ENCODE results near the gene ARID1B.

The ARID1B gene

GRCh38 chr6:157151989-157152388, 374.8 kb downstream of the ARID1B start:
- CTCF ChIA-PET, result interaction anchor here (0.6 to 0.9 kb wide), 4 partner anchors 12 to 46 kb away, joined by 3 to 5 read pairs (median 3); no protein-coding TSS in a partner anchor
- H3K9me3 ChIP-seq (ENCODE audit: control insufficient read depth, insufficient read depth, low read depth, low read length), result no peaks in the 10 kb centered on the region
- H3K27ac ChIP-seq (ENCODE audit: extremely low read depth, low read depth, low read length), result no peak overlapping the region
- TF ChIP-seq ZNF768 (tag by site-specific recombination; IDR thresholded peaks at IDR 0.05) (no peak), ZNF621 (tag by site-specific recombination; IDR thresholded peaks at IDR 0.05) (no peak), ZNF404 (tag by site-specific recombination; IDR thresholded peaks at IDR 0.05) (no peak), ZNF624 (tag by site-specific recombination; IDR thresholded peaks at IDR 0.05) (no peak)
- H3K4me3 ChIP-seq (ENCODE audit: low read depth, low read length), result no peak overlapping the region
- H3K4me1 ChIP-seq (ENCODE audit: control insufficient read depth, insufficient read depth, low read length), result no peaks in the 10 kb centered on the region; the same call in 1 of the 2 replicates
- H3K36me3 ChIP-seq (ENCODE audit: control insufficient read depth in 2 of 2, insufficient read depth in 1 of 2, low read length in 2 of 2), result peaks cover 0 to 31% of the 10 kb centered on the region in 2 experiments; a peak in 1 of 3 replicates
- POLR2A ChIA-PET, result no interaction called here

- H3K4me3 ChIP-seq (ENCODE audit: low read depth, low read length), result no peak overlapping the region
- no peak overlapping the region for H3K27ac ChIP-seq (ENCODE audit: extremely low read depth, low read depth, low read length)
- TF ChIP-seq ZNF658 (tag by site-specific recombination; IDR thresholded peaks at IDR 0.05) (no peak), INSM2 (tag by site-specific recombination; IDR thresholded peaks at IDR 0.05) (no peak), ZNF426 (tag by site-specific recombination; IDR thresholded peaks at IDR 0.05) (no peak), ZFHX2 (tag by site-specific recombination; conservative IDR thresholded peaks at IDR 0.05) (no peak)
- H3K4me1 ChIP-seq (ENCODE audit: control insufficient read depth, insufficient read depth, low read length), result no peaks in the 10 kb centered on the region; the same call in 1 of the 2 replicates
- CTCF ChIA-PET, result interaction anchor here (0.6 to 0.9 kb wide), 3 partner anchors 13 to 1303 kb away, joined by 3 to 5 read pairs (median 3); no protein-coding TSS in a partner anchor
- H3K36me3 ChIP-seq (ENCODE audit: control insufficient read depth in 2 of 2, insufficient read depth in 1 of 2, low read length in 2 of 2), result peaks cover 0 to 36% of the 10 kb centered on the region in 2 experiments; a peak in 1 of 3 replicates
- POLR2A ChIA-PET, result no interaction called here
- no peaks in the 10 kb centered on the region for H3K9me3 ChIP-seq (ENCODE audit: control insufficient read depth, insufficient read depth, low read depth, low read length)
Observed at GRCh38 chr6:157152556-157152955, 375.4 kb downstream of the ARID1B start.

- POLR2A ChIA-PET, result no interaction called here
- H3K27ac ChIP-seq (ENCODE audit: extremely low read depth, low read depth, low read length), result no peak overlapping the region
- no peaks in the 10 kb centered on the region; the same call in 1 of the 2 replicates for H3K4me1 ChIP-seq (ENCODE audit: control insufficient read depth, insufficient read depth, low read length)
- no peak overlapping the region for H3K4me3 ChIP-seq (ENCODE audit: low read depth, low read length)
- CTCF ChIA-PET, result interaction anchor here (0.6 to 1.2 kb wide), 6 partner anchors 10 to 532 kb away, joined by 3 to 5 read pairs (median 3); no protein-coding TSS in a partner anchor
- no peaks in the 10 kb centered on the region for H3K9me3 ChIP-seq (ENCODE audit: control insufficient read depth, insufficient read depth, low read depth, low read length)
- TF ChIP-seq RBAK (tag by site-specific recombination; IDR thresholded peaks at IDR 0.05), result no peak
- no peak for TF ChIP-seq ZNF248 (tag by site-specific recombination; IDR thresholded peaks at IDR 0.05)
- no peak for TF ChIP-seq ZBTB11 (tag by site-specific recombination; conservative IDR thresholded peaks at IDR 0.05; ENCODE audit: low read depth)
- no peak for TF ChIP-seq ZNF302 (tag by site-specific recombination; IDR thresholded peaks at IDR 0.05; ENCODE audit: low read depth)
- TF ChIP-seq ZFP3 (tag by site-specific recombination; IDR thresholded peaks at IDR 0.05; ENCODE audit: low read depth), result no peak
- TF ChIP-seq ZNF837 (tag by site-specific recombination; IDR thresholded peaks at IDR 0.05), result no peak
- TF ChIP-seq ZNF571 (tag by site-specific recombination; IDR thresholded peaks at IDR 0.05), result no peak
- TF ChIP-seq ZNF670 (tag by site-specific recombination; IDR thresholded peaks at IDR 0.05; ENCODE audit: low read depth), result no peak
- TF ChIP-seq ZNF155 (tag by site-specific recombination; IDR thresholded peaks at IDR 0.05), result no peak
- no peak for TF ChIP-seq ZNF16 (tag by site-specific recombination; IDR thresholded peaks at IDR 0.05; ENCODE audit: low read depth)
- TF ChIP-seq TSHZ1 (tag by site-specific recombination; IDR thresholded peaks at IDR 0.05; ENCODE audit: borderline replicate concordance), result no peak
- TF ChIP-seq GFI1B (tag by site-specific recombination; IDR thresholded peaks at IDR 0.05), result no peak
- H3K36me3 ChIP-seq (ENCODE audit: control insufficient read depth in 2 of 2, insufficient read depth in 1 of 2, low read length in 2 of 2), result peaks cover 0 to 18% of the 10 kb centered on the region in 2 experiments; a peak in 1 of 3 replicates
Observed at GRCh38 chr6:157155804-157156203, 378.6 kb downstream of the ARID1B start.

All from HEK293 (cell line).